ENCODE results near the gene KCNJ6. TPM values are rescaled to one million over a fixed set of nuclear protein-coding genes. Genes with fewer than 3 reads are reported as not detected.
"Not testable (repeated sequence)": the region's sequence is repeated elsewhere in the genome, so short reads cannot be mapped to it uniquely, and the experiment has no call there.

KCNJ6 gene
- total RNA-seq, 2 experiments from 2014 or later: not detected

- ChIA-PET CTCF (no interaction called here), POLR2A (no interaction called here)
- Mint-ChIP-seq H3K4me1 (ENCODE audit: low read depth) (no peaks in the 10 kb centered on the region), H3K27ac (no peak overlapping the region), H3K27me3 (ENCODE audit: low read depth) (no peaks in the 10 kb centered on the region), H3K9me3 (ENCODE audit: insufficient read depth) (no peaks in the 10 kb centered on the region), H3K36me3 (ENCODE audit: low read depth) (no peaks in the 10 kb centered on the region), H3K4me3 (no peak overlapping the region)
- no peak for DNase-seq
- ATAC-seq: no peak
These were observed 328.6 kb downstream of the KCNJ6 start for GRCh38 chr21:37587635-37588177.

- Mint-ChIP-seq H3K4me3 (no peak overlapping the region), H3K27me3 (ENCODE audit: low read depth) (no peaks in the 10 kb centered on the region), H3K27ac (no peak overlapping the region), H3K36me3 (ENCODE audit: low read depth) (no peaks in the 10 kb centered on the region), H3K4me1 (ENCODE audit: low read depth) (no peaks in the 10 kb centered on the region), H3K9me3 (ENCODE audit: insufficient read depth) (no peaks in the 10 kb centered on the region)
- ChIA-PET POLR2A (no interaction called here), CTCF (no interaction called here)
- DNase-seq: no peak
- no peak for ATAC-seq
These were observed 329.1 kb downstream of the KCNJ6 start for GRCh38 chr21:37587203-37587602.

GRCh38 chr21:37582590-37582989, 333.7 kb downstream of the KCNJ6 start:
- Mint-ChIP-seq H3K4me3 (no peak overlapping the region), H3K27ac (no peak overlapping the region), H3K36me3 (ENCODE audit: low read depth) (peaks cover 2% of the 10 kb centered on the region), H3K4me1 (ENCODE audit: low read depth) (peaks cover 5% of the 10 kb centered on the region), H3K9me3 (ENCODE audit: insufficient read depth) (peaks cover 12% of the 10 kb centered on the region), H3K27me3 (ENCODE audit: low read depth) (peaks cover 4% of the 10 kb centered on the region)
- ATAC-seq (no peak), DNase-seq (no peak)
- ChIA-PET CTCF (interaction anchor here (1.2 kb wide), 1 partner anchor 416 kb away, joined by 3 read pairs; no protein-coding TSS in a partner anchor), POLR2A (no interaction called here)

GRCh38 chr21:37580666-37581065, 335.6 kb downstream of the KCNJ6 start:
- H3K9me3 Mint-ChIP-seq (ENCODE audit: insufficient read depth): peaks cover 12% of the 10 kb centered on the region
- peaks cover 5% of the 10 kb centered on the region for H3K4me1 Mint-ChIP-seq (ENCODE audit: low read depth)
- POLR2A ChIA-PET: interaction anchor here (0.7 kb wide), 1 partner anchor 75 kb away, joined by 5 read pairs; no protein-coding TSS in a partner anchor
- peaks cover 4% of the 10 kb centered on the region for H3K27me3 Mint-ChIP-seq (ENCODE audit: low read depth)
- H3K4me3 Mint-ChIP-seq: no peak overlapping the region
- no peak for ATAC-seq
- H3K27ac Mint-ChIP-seq: no peak overlapping the region
- CTCF ChIA-PET: no interaction called here
- H3K36me3 Mint-ChIP-seq (ENCODE audit: low read depth): peaks cover 2% of the 10 kb centered on the region
- no peak for DNase-seq

DNA sequence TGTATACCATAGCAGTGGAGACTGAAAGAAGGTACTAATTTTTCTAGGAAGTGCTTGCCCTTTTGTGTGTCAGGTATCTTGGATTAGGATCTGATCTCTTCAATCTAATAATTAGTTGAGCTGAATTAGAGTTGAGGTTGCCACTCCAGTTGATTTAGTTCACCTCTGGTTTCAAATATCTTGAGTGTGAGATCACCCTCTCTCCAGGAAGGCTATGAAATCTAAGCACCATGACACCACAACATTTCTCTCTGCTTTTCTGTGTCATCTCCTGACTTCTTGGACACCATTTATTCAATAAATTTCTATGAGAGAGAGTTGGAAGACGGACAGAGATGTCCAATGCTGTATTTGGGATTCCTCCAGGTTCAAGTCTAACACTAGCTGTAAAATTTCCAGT, 336.9 kb downstream of the KCNJ6 start:
- Mint-ChIP-seq H3K27ac (no peak overlapping the region), H3K27me3 (ENCODE audit: low read depth) (peaks cover 4% of the 10 kb centered on the region), H3K9me3 (ENCODE audit: insufficient read depth) (peaks cover 12% of the 10 kb centered on the region), H3K36me3 (ENCODE audit: low read depth) (peaks cover 2% of the 10 kb centered on the region), H3K4me1 (ENCODE audit: low read depth) (peaks cover 5% of the 10 kb centered on the region), H3K4me3 (no peak overlapping the region)
- ATAC-seq (no peak), DNase-seq (no peak)
- ChIA-PET POLR2A (no interaction called here), CTCF (no interaction called here)

- Mint-ChIP-seq H3K4me1 (ENCODE audit: low read depth) (peaks cover 5% of the 10 kb centered on the region), H3K27me3 (ENCODE audit: low read depth) (peaks cover 4% of the 10 kb centered on the region), H3K4me3 (no peak overlapping the region), H3K9me3 (ENCODE audit: insufficient read depth) (peaks cover 12% of the 10 kb centered on the region), H3K36me3 (ENCODE audit: low read depth) (peaks cover 2% of the 10 kb centered on the region), H3K27ac (no peak overlapping the region)
- ChIA-PET POLR2A (no interaction called here), CTCF (no interaction called here)
- no peak for DNase-seq
- ATAC-seq: no peak
These were observed 337.7 kb downstream of the KCNJ6 start for GRCh38 chr21:37578471-37579126.

GRCh38 chr21:37576929-37577328, 339.3 kb downstream of the KCNJ6 start:
- H3K27ac Mint-ChIP-seq; H3K4me3 Mint-ChIP-seq; POLR2A ChIA-PET; ATAC-seq; H3K36me3 Mint-ChIP-seq (ENCODE audit: low read depth); H3K4me1 Mint-ChIP-seq (ENCODE audit: low read depth); CTCF ChIA-PET; H3K27me3 Mint-ChIP-seq (ENCODE audit: low read depth); DNase-seq: not testable (repeated sequence)
- H3K9me3 Mint-ChIP-seq (ENCODE audit: insufficient read depth): peaks cover 12% of the 10 kb centered on the region

- Mint-ChIP-seq H3K9me3 (ENCODE audit: insufficient read depth) (peaks cover 12% of the 10 kb centered on the region), H3K4me1 (ENCODE audit: low read depth) (peaks cover 2% of the 10 kb centered on the region), H3K4me3 (no peak overlapping the region), H3K27ac (no peak overlapping the region), H3K36me3 (ENCODE audit: low read depth) (peaks cover 2% of the 10 kb centered on the region), H3K27me3 (ENCODE audit: low read depth) (peaks cover 2% of the 10 kb centered on the region)
- no peak for ATAC-seq
- CTCF ChIA-PET: interaction anchor here (1.6 kb wide), 1 partner anchor 12 kb away, joined by 6 read pairs; no protein-coding TSS in a partner anchor
- DNase-seq: no peak
- POLR2A ChIA-PET: interaction anchor here (1.1 kb wide), 1 partner anchor 12 kb away, joined by 7 read pairs; no protein-coding TSS in a partner anchor
These were observed 340.7 kb downstream of the KCNJ6 start for GRCh38 chr21:37575580-37575979.

- ATAC-seq: no peak
- Mint-ChIP-seq H3K9me3 (ENCODE audit: insufficient read depth) (peaks cover 12% of the 10 kb centered on the region), H3K4me3 (no peak overlapping the region), H3K36me3 (ENCODE audit: low read depth) (peaks cover 2% of the 10 kb centered on the region), H3K27ac (no peak overlapping the region), H3K27me3 (ENCODE audit: low read depth) (peaks cover 3% of the 10 kb centered on the region), H3K4me1 (ENCODE audit: low read depth) (no peaks in the 10 kb centered on the region)
- POLR2A ChIA-PET: interaction anchor here (1.1 kb wide), 1 partner anchor 11 kb away, joined by 7 read pairs; no protein-coding TSS in a partner anchor
- CTCF ChIA-PET: interaction anchor here (1.6 kb wide), 1 partner anchor 11 kb away, joined by 6 read pairs; no protein-coding TSS in a partner anchor
- no peak for DNase-seq
These were observed 341.5 kb downstream of the KCNJ6 start for GRCh38 chr21:37574751-37575150.

GRCh38 chr21:37574316-37574715, 341.9 kb downstream of the KCNJ6 start:
- CTCF ChIA-PET: interaction anchor here (1.6 kb wide), 1 partner anchor 11 kb away, joined by 6 read pairs; no protein-coding TSS in a partner anchor

DNA sequence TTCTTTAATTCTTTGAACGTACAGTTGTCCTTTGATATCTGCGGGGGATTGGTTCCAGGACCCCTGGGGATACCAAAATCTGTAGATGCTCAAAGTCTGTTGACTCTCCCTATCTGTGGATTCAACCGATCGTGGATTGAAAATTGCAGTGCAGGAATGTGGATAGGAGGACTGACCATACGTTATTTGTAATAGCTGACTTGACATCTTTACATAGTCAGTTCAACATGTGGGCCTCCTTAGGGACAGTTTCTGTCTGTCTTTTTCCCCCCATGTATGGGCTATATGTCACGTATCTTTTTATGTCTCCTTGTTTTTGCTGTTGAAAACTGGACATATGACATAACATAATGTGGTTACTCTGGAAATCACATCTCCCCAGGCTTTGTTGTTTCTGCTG, 344.8 kb downstream of the KCNJ6 start:
- Mint-ChIP-seq H3K27ac (no peak overlapping the region), H3K4me1 (ENCODE audit: low read depth) (no peaks in the 10 kb centered on the region), H3K4me3 (no peak overlapping the region), H3K27me3 (ENCODE audit: low read depth) (peaks cover 3% of the 10 kb centered on the region), H3K36me3 (ENCODE audit: low read depth) (no peaks in the 10 kb centered on the region), H3K9me3 (ENCODE audit: insufficient read depth) (no peaks in the 10 kb centered on the region)
- CTCF ChIA-PET: no interaction called here
- POLR2A ChIA-PET: no interaction called here
- DNase-seq: no peak
- ATAC-seq: no peak

More at GRCh38 chr21:37574316-37574715, 341.9 kb downstream of the KCNJ6 start:
- POLR2A ChIA-PET: interaction anchor here (1.1 kb wide), 1 partner anchor 11 kb away, joined by 7 read pairs; no protein-coding TSS in a partner anchor
- DNase-seq (no peak), ATAC-seq (no peak)
- peaks cover 2% of the 10 kb centered on the region for H3K36me3 Mint-ChIP-seq (ENCODE audit: low read depth)
- H3K4me1 Mint-ChIP-seq (ENCODE audit: low read depth): no peaks in the 10 kb centered on the region
- H3K4me3 Mint-ChIP-seq: no peak overlapping the region
- H3K27me3 Mint-ChIP-seq (ENCODE audit: low read depth): peaks cover 3% of the 10 kb centered on the region
- peaks cover 10% of the 10 kb centered on the region for H3K9me3 Mint-ChIP-seq (ENCODE audit: insufficient read depth)
- H3K27ac Mint-ChIP-seq: no peak overlapping the region

- H3K9me3 Mint-ChIP-seq (ENCODE audit: insufficient read depth): no peaks in the 10 kb centered on the region
- no peak for ATAC-seq
- H3K4me1 Mint-ChIP-seq (ENCODE audit: low read depth): peaks cover 18% of the 10 kb centered on the region
- H3K27ac Mint-ChIP-seq: no peak overlapping the region
- POLR2A ChIA-PET: no interaction called here
- H3K4me3 Mint-ChIP-seq: no peak overlapping the region
- CTCF ChIA-PET: no interaction called here
- H3K27me3 Mint-ChIP-seq (ENCODE audit: low read depth): peaks cover 3% of the 10 kb centered on the region
- H3K36me3 Mint-ChIP-seq (ENCODE audit: low read depth): no peaks in the 10 kb centered on the region
- no peak for DNase-seq
These were observed 347.3 kb downstream of the KCNJ6 start for GRCh38 chr21:37568916-37569315.
